Activated CD4-positive, alpha-beta T cell treated with anti-CD3 and anti-CD28 coated beads, Interleukin-2, Interleukin-4, amounts not matched to agents 100 ng/mL and 50 ng/mL, durations not matched to agents 16 hours and 8 hours (primary cell): ENCODE results near the gene SDE2.
"Not testable (repeated sequence)": the region's sequence is repeated elsewhere in the genome, so short reads cannot be mapped to it uniquely, and the experiment has no call there.

ENCODE experiments used
- DNase-seq: peaks from one replicate; pipeline ENCODE4 v3.0.0-alpha.2; 2020; ENCODE audit warnings: low spot score

The SDE2 gene

GRCh38 chr1:225942574-225942973, 56.6 kb downstream of the SDE2 start:
- no peak for DNase-seq

- DNase-seq = no peak
Measured at GRCh38 chr1:225941942-225942222, 57.3 kb downstream of the SDE2 start.

- DNase-seq = no peak
Measured at GRCh38 chr1:225941187-225941941, 57.8 kb downstream of the SDE2 start, which contains the start of gene LEFTY2. Gene LEFTY2, minus strand, starts transcription at chr1:225941220. Its CDS starts 80 bp downstream, at chr1:225941140.

- DNase-seq = no peak
Measured at GRCh38 chr1:225940385-225941151, 58.6 kb downstream of the SDE2 start.

GRCh38 chr1:225939939-225940310, 59.2 kb downstream of the SDE2 start:
- not testable (repeated sequence) for DNase-seq

GRCh38 chr1:225939097-225939938, 59.8 kb downstream of the SDE2 start:
- DNase-seq = not testable (repeated sequence)

- DNase-seq = no peak
Measured at GRCh38 chr1:225937048-225937968, 61.8 kb downstream of the SDE2 start.

- no peak for DNase-seq
Measured at GRCh38 chr1:225936523-225936922, 62.6 kb downstream of the SDE2 start.

GRCh38 chr1:225936086-225936485, 63.1 kb downstream of the SDE2 start:
- DNase-seq = not testable (repeated sequence)

- no peak for DNase-seq
Measured at GRCh38 chr1:225934711-225935110, 64.4 kb downstream of the SDE2 start.

GRCh38 chr1:225933072-225933471, 66.1 kb downstream of the SDE2 start:
- no peak for DNase-seq
